ENCODE results near the gene ZP2. TPM values are rescaled to one million over a fixed set of nuclear protein-coding genes. Genes with fewer than 3 reads are reported as not detected.

The ZP2 gene
- total and polyA plus RNA-seq, 9 of the 15 experiments (the other 6 are each of a cell fraction or from before 2014, with no cell fraction given), result not detected

GRCh38 chr16:21166561-21166961 is 44.8 kb downstream of the ZP2 start (continued):
- no peak for TF ChIP-seq MGA (IDR thresholded peaks at IDR 0.05)
- TF ChIP-seq RFX5 (IDR thresholded peaks at IDR 0.05; ENCODE audit: low read depth, low read length), result no peak
